PC-3 (cell line): ENCODE data around the gene ENTPD1. TPM values are rescaled to one million over a fixed set of nuclear protein-coding genes. Genes with fewer than 3 reads are reported as not detected.

Experiments used
- ATAC-seq: fragments of 200-7000 bp; cut with Tn5 transposase; 2 replicates; pipeline ENCODE4 v1.9.1; 2020; ENCODE audit warnings: mild to moderate bottlenecking, moderate library complexity
- BruUV-seq: library from RNA; stranded (reverse); fragments of 400-500 nt; replicated peaks from 2 replicates; lab custom pipeline; 2021; lab: Mats Ljungman, UMichigan
- CTCF ChIA-PET: fragments of 300-600 bp; sonication (Branson Sonifier 250); formaldehyde crosslinking; loops from one replicate; lab custom pipeline; 2022; ENCODE audit warnings: antibody characterized with exemption; lab: Charles Lee
- POLR2A ChIA-PET: fragments of 300-600 bp; sonication (Branson Sonifier 250); formaldehyde crosslinking; loops from one replicate; lab custom pipeline; 2022; ENCODE audit warnings: antibody characterized with exemption; ENCODE audit not compliant: unreplicated experiment; lab: Charles Lee
- DNase-seq: peaks from one replicate; pipeline ENCODE4 v3.0.0-alpha.2; 2015
- H2AFZ ChIP-seq: fragments of 300-600 bp; sonication (generic); 2 replicates; pipeline ENCODE4 v1.6.0; 2016; ENCODE audit warnings: antibody characterized with exemption, low read length
- H3F3A ChIP-seq: fragments of 300-600 bp; sonication (generic); one replicate; pipeline ENCODE4 v1.6.0; 2017; ENCODE audit warnings: antibody characterized with exemption, low read length, control low read depth, mild to moderate bottlenecking; ENCODE audit not compliant: unreplicated experiment
- H3K27ac ChIP-seq: fragments of 300-600 bp; sonication (generic); 2 replicates; pipeline ENCODE4 v1.5.1; 2016; ENCODE audit warnings: mild to moderate bottlenecking, low read length
- H3K27me3 ChIP-seq: fragments of 300-600 bp; sonication (generic); 2 replicates; pipeline ENCODE4 v1.6.1; 2016; ENCODE audit warnings: low read length, mixed read lengths
- H3K36me3 ChIP-seq: fragments of 300-600 bp; sonication (generic); 2 replicates; pipeline ENCODE4 v1.6.1; 2016; ENCODE audit warnings: low read depth, mixed run types, low read length, mixed read lengths
- H3K4me1 ChIP-seq: fragments of 300-600 bp; sonication (generic); 2 replicates; pipeline ENCODE4 v1.5.1; 2016; ENCODE audit warnings: low read length; ENCODE audit not compliant: insufficient read depth
- H3K4me2 ChIP-seq: fragments of 300-600 bp; sonication (generic); 2 replicates; pipeline ENCODE4 v1.6.0; 2016; ENCODE audit warnings: low read length
- H3K4me3 ChIP-seq: fragments of 300-600 bp; sonication (generic); 2 replicates; pipeline ENCODE4 v1.5.1; 2016; ENCODE audit warnings: mild to moderate bottlenecking, low read length, mixed read lengths
- H3K79me2 ChIP-seq: fragments of 300-600 bp; sonication (generic); 2 replicates; pipeline ENCODE4 v1.6.1; 2017; ENCODE audit warnings: low read length, mixed read lengths
- H3K9ac ChIP-seq: fragments of 300-600 bp; sonication (generic); 2 replicates; pipeline ENCODE4 v1.6.0; 2016; ENCODE audit warnings: mild to moderate bottlenecking, low read length
- H3K9me2 ChIP-seq: fragments of 300-600 bp; sonication (generic); replicated peaks from 2 replicates; pipeline ENCODE4 v1.6.1; 2016; ENCODE audit warnings: mixed run types, low read length, mixed read lengths
- H3K9me3 ChIP-seq: fragments of 300-600 bp; sonication (generic); 2 replicates; pipeline ENCODE4 v1.6.1; 2016; ENCODE audit warnings: low read length, mixed read lengths
- H4K20me1 ChIP-seq: fragments of 300-600 bp; sonication (generic); 2 replicates; pipeline ENCODE4 v1.6.1; 2016; ENCODE audit warnings: low read length, mixed read lengths
- CTCF ChIP-seq: fragments of 300-600 bp; sonication (generic); conservative IDR thresholded peaks from 2 replicates; pipeline ENCODE4 v1.5.1; 2017; ENCODE audit warnings: antibody characterized with exemption, low read depth, mild to moderate bottlenecking, low read length
- EZH2 ChIP-seq: fragments of 300-600 bp; sonication (generic); IDR thresholded peaks from one replicate; pipeline ENCODE4 v1.6.1; 2017; ENCODE audit warnings: antibody characterized with exemption, mild to moderate bottlenecking, low read length; ENCODE audit not compliant: unreplicated experiment
- EZH2phosphoT487 ChIP-seq: fragments of 300-600 bp; sonication (generic); IDR thresholded peaks from 2 replicates; pipeline ENCODE4 v1.6.1; 2018; ENCODE audit warnings: mild to moderate bottlenecking, antibody characterized with exemption, low read length, borderline replicate concordance
- intact Hi-C: fragments of 100-400 bp; cut with micrococcal nuclease; formaldehyde crosslinking; loops from 2 replicates; pipeline ENCODE4 v1.9.0; 2023
- total RNA-seq: library from RNA; depleted of rRNA; stranded (reverse); fragments of >200 nt; gene quantifications from 2 replicates; pipeline ENCODE4 v1.2.3, GENCODE V29; 2014

Gene ENTPD1
- total RNA-seq, 1 experiment from 2014 or later, result not detected

DNA sequence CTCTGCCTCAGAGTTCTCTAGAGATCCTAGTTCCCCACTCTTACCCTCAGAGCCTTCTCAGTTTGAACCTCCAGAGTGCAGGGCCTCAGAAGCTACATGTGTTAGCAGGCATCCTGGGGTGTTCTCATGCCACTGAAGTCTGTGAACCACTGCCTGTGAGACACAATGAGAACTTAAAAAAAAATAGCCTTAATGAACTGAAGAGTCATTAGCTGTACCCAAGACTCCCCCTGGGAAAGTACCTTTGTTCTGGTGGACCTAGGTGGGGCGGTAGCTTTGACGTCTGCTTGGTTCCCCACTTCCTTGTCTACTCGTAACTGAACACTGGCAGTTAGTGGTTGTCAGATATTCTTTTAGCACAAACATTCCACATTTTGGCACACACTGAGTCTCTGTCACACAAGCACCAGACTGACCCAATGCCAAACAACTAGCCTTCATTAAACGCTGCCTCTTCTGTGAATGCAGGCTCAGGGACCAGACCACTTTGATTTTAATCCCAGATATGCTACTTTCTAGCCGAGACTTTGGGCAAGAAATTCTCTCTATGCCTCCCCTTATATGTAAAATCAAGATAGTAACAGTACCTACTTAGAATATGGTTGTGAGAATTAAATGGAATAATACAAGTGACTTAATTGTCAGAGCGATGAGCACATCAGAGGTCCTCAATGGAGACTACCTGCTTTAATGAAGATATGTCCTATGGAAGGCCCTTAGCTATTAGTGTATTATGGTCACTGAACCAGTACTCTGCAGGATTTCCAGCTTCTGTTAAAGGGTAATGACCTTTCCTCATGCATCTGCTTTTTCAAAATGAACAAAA lies 76.5 kb downstream of the ENTPD1 start:
- no peak overlapping the region for H3K9ac ChIP-seq
- no peaks in the 10 kb centered on the region for H3K27me3 ChIP-seq
- H2AFZ ChIP-seq, result no peak overlapping the region
- H3K9me3 ChIP-seq, result no peaks in the 10 kb centered on the region
- H3K9me2 ChIP-seq, result no peaks in the 10 kb centered on the region
- intact Hi-C loops, result no loop called here
- no peaks in the 10 kb centered on the region for H3F3A ChIP-seq
- no peaks in the 10 kb centered on the region for H4K20me1 ChIP-seq
- TF ChIP-seq CTCF, result no peak
- no peak for TF ChIP-seq EZH2phosphoT487
- no peak for TF ChIP-seq EZH2
- DNase-seq (no peak), ATAC-seq (no peak)
- H3K36me3 ChIP-seq, result no peaks in the 10 kb centered on the region
- H3K4me3 ChIP-seq, result no peak overlapping the region
- CTCF ChIA-PET, result no interaction called here
- no peaks in the 10 kb centered on the region for H3K79me2 ChIP-seq
- no peak overlapping the region for H3K4me2 ChIP-seq
- H3K4me1 ChIP-seq, result no peaks in the 10 kb centered on the region
- POLR2A ChIA-PET, result no interaction called here
- no TSS peak for BruUV-seq
- H3K27ac ChIP-seq, result no peak overlapping the region

DNA sequence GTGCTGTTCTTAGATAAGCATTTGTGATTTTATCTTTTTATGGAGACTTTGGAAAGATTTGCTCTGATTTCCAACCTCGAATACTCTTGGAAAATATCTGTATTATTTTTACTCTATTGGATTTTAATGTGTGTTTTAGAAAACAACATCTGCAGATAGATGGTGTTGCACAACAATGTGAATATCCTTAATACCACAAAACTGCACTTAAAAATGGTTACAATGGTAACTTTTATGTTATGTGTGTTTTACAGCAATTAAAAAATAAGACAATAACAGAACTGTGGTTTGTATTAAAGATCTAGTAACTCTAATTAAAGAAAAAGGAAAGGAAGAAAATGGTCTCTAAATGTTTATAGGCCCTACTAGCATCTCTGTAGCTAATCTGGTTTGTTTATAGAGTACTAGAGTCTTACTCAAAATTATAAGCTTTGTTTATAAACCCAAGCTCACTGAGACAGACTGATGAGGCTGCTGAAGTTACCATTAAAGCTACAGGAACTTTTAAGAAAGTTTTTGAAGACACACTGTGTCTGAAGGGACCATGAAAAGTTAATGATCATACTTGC lies 77.2 kb downstream of the ENTPD1 start:
- ChIA-PET POLR2A (no interaction called here), CTCF (no interaction called here)
- no peaks in the 10 kb centered on the region for H3K4me1 ChIP-seq
- BruUV-seq, result no TSS peak
- no peak for DNase-seq
- H3K9me3 ChIP-seq, result no peaks in the 10 kb centered on the region
- no peaks in the 10 kb centered on the region for H3K36me3 ChIP-seq
- no peak overlapping the region for H3K27ac ChIP-seq
- TF ChIP-seq EZH2phosphoT487, result no peak
- no peak overlapping the region for H3K4me2 ChIP-seq
- no peaks in the 10 kb centered on the region for H4K20me1 ChIP-seq
- intact Hi-C loops, result no loop called here
- no peaks in the 10 kb centered on the region for H3K79me2 ChIP-seq
- no peak for ATAC-seq
- H3K9ac ChIP-seq, result no peak overlapping the region
- no peaks in the 10 kb centered on the region for H3K9me2 ChIP-seq
- no peaks in the 10 kb centered on the region for H3F3A ChIP-seq
- no peak overlapping the region for H2AFZ ChIP-seq
- no peak overlapping the region for H3K4me3 ChIP-seq
- H3K27me3 ChIP-seq, result no peaks in the 10 kb centered on the region

GRCh38 chr10:95834406-95834805 lies 78.4 kb downstream of the ENTPD1 start:
- Histone ChIP-seq H3K4me3 (no peak overlapping the region), H3K9me3 (no peaks in the 10 kb centered on the region), H3K4me2 (no peak overlapping the region), H3K79me2 (no peaks in the 10 kb centered on the region), H2AFZ (no peak overlapping the region), H3K27me3 (peaks cover 4% of the 10 kb centered on the region; the same call in 1 of the 2 replicates), H4K20me1 (no peaks in the 10 kb centered on the region), H3K9ac (no peak overlapping the region), H3K9me2 (no peaks in the 10 kb centered on the region), H3K4me1 (no peaks in the 10 kb centered on the region), H3F3A (no peaks in the 10 kb centered on the region), H3K27ac (no peak overlapping the region), H3K36me3 (no peaks in the 10 kb centered on the region)
- ChIA-PET CTCF (no interaction called here), POLR2A (no interaction called here)
- no peak for TF ChIP-seq EZH2
- TF ChIP-seq EZH2phosphoT487, result no peak
- no peak for TF ChIP-seq CTCF
- DNase-seq (no peak), ATAC-seq (no peak)
- intact Hi-C loops, result no loop called here
- BruUV-seq, result no TSS peak
